ENCODE measurements around the gene ZFHX3. TPM values are rescaled to one million over a fixed set of nuclear protein-coding genes. Genes with fewer than 3 reads are reported as not detected.

Gene ZFHX3
- total RNA-seq, 1 donor from 2014 or later, result 48.5 TPM

GRCh38 chr16:72951916-72952315, 96.0 kb downstream of the ZFHX3 start:
- DNase-seq (ENCODE audit: extremely low spot score, unreplicated experiment), result no peak
- H3K27ac Mint-ChIP-seq, result peak overlapping the region; percentile 72
- peaks cover 56% of the 10 kb centered on the region for H3K4me1 Mint-ChIP-seq (ENCODE audit: unreplicated experiment)
- TF ChIP-seq CTCF (conservative IDR thresholded peaks at IDR 0.05), result no peak
- H3K4me3 Mint-ChIP-seq, result no peak overlapping the region
- H3K9me3 Mint-ChIP-seq, result no peaks in the 10 kb centered on the region
- no peaks in the 10 kb centered on the region for H3K27me3 Mint-ChIP-seq
- H3K36me3 Mint-ChIP-seq, result peaks cover 39% of the 10 kb centered on the region

- no peak overlapping the region for H3K27ac Mint-ChIP-seq
- TF ChIP-seq CTCF (conservative IDR thresholded peaks at IDR 0.05), result no peak
- H3K36me3 Mint-ChIP-seq, result peaks cover 29% of the 10 kb centered on the region
- DNase-seq (ENCODE audit: extremely low spot score, unreplicated experiment), result no peak
- H3K27me3 Mint-ChIP-seq, result no peaks in the 10 kb centered on the region
- H3K4me1 Mint-ChIP-seq (ENCODE audit: unreplicated experiment), result peaks cover 64% of the 10 kb centered on the region
- no peak overlapping the region for H3K4me3 Mint-ChIP-seq
- no peaks in the 10 kb centered on the region for H3K9me3 Mint-ChIP-seq
These were observed 97.3 kb downstream of the ZFHX3 start for GRCh38 chr16:72950669-72951068.

GRCh38 chr16:72948238-72948829, 99.6 kb downstream of the ZFHX3 start:
- peaks cover 34% of the 10 kb centered on the region for H3K36me3 Mint-ChIP-seq
- peak overlapping the region; percentile 60 for H3K27ac Mint-ChIP-seq
- H3K27me3 Mint-ChIP-seq, result no peaks in the 10 kb centered on the region
- H3K4me3 Mint-ChIP-seq, result peak overlapping the region; percentile 76
- no peak for TF ChIP-seq CTCF (conservative IDR thresholded peaks at IDR 0.05)
- H3K9me3 Mint-ChIP-seq, result no peaks in the 10 kb centered on the region
- DNase-seq (ENCODE audit: extremely low spot score, unreplicated experiment), result no peak
- peaks cover 66% of the 10 kb centered on the region for H3K4me1 Mint-ChIP-seq (ENCODE audit: unreplicated experiment)

- Mint-ChIP-seq H3K27me3 (no peaks in the 10 kb centered on the region), H3K27ac (peak overlapping the region; percentile 60), H3K4me1 (ENCODE audit: unreplicated experiment) (peaks cover 59% of the 10 kb centered on the region), H3K36me3 (peaks cover 35% of the 10 kb centered on the region), H3K9me3 (no peaks in the 10 kb centered on the region), H3K4me3 (peak overlapping the region; percentile 76)
- peak; percentile 41 for TF ChIP-seq CTCF (conservative IDR thresholded peaks at IDR 0.05)
- no peak for DNase-seq (ENCODE audit: extremely low spot score, unreplicated experiment)
These were observed 100.3 kb downstream of the ZFHX3 start for GRCh38 chr16:72947379-72948237.

GRCh38 chr16:72946474-72947194, 101.3 kb downstream of the ZFHX3 start:
- Mint-ChIP-seq H3K4me3 (peak overlapping the region; percentile 76), H3K27me3 (no peaks in the 10 kb centered on the region), H3K4me1 (ENCODE audit: unreplicated experiment) (peaks cover 59% of the 10 kb centered on the region), H3K9me3 (no peaks in the 10 kb centered on the region), H3K27ac (peak overlapping the region; percentile 66), H3K36me3 (peaks cover 36% of the 10 kb centered on the region)
- TF ChIP-seq CTCF (conservative IDR thresholded peaks at IDR 0.05), result no peak
- no peak for DNase-seq (ENCODE audit: extremely low spot score, unreplicated experiment)

Data from type B pancreatic cell (in vitro differentiated cells).